Jurkat, Clone E6-1 (cell line): ENCODE measurements around the gene MMP11. TPM values are rescaled to one million over a fixed set of nuclear protein-coding genes. Genes with fewer than 3 reads are reported as not detected.
A peak's percentile ranks its signal among the peaks of the same experiment; 100 is the strongest.
"Not testable (repeated sequence)": the region's sequence is repeated elsewhere in the genome, so short reads cannot be mapped to it uniquely, and the experiment has no call there.

Source experiments
- DNase-seq: peaks from one replicate; pipeline ENCODE4 v3.0.0-alpha.2; 2011; ENCODE audit warnings: low read depth, low spot score
- H3K4me3 ChIP-seq: 2 replicates; pipeline ENCODE4 v1.5.1; 2011; ENCODE audit warnings: mild to moderate bottlenecking, low read length, control low read depth, moderate library complexity
- polyA plus RNA-seq: library from polyadenylated mRNA; unstranded; fragments of >200 nt; gene quantifications from one replicate; pipeline ENCODE4 v1.2.1, GENCODE V29; 2012; ENCODE audit warnings: missing spikeins; ENCODE audit not compliant: insufficient read length, insufficient read depth

Gene MMP11
- polyA plus RNA-seq = not detected

GRCh38 chr22:23772649-23773473 lies at the start of gene MMP11:
Gene MMP11, plus strand, starts transcription at chr22:23772849. Its CDS starts 22 bp downstream, at chr22:23772871.
- no peak for DNase-seq
- H3K4me3 ChIP-seq = no peak within 1 kb of the TSS

GRCh38 chr22:23728108-23728507 lies 44.5 kb upstream of the MMP11 start:
- DNase-seq, H3K4me3 ChIP-seq: not testable (repeated sequence)

GRCh38 chr22:23737696-23738095 lies 35.0 kb upstream of the MMP11 start:
- DNase-seq = no peak
- H3K4me3 ChIP-seq = no peak overlapping the region

GRCh38 chr22:23742505-23743264 lies 30.0 kb upstream of the MMP11 start:
- no peak overlapping the region for H3K4me3 ChIP-seq
- DNase-seq = no peak

GRCh38 chr22:23743303-23743705 lies 29.3 kb upstream of the MMP11 start:
- no peak overlapping the region for H3K4me3 ChIP-seq
- DNase-seq = no peak

- no peak overlapping the region for H3K4me3 ChIP-seq
- no peak for DNase-seq
Observed at GRCh38 chr22:23744001-23744400, 28.6 kb upstream of the MMP11 start.

GRCh38 chr22:23744485-23744884 lies 28.2 kb upstream of the MMP11 start:
- no peak overlapping the region for H3K4me3 ChIP-seq
- no peak for DNase-seq

GRCh38 chr22:23745791-23746190 lies 26.9 kb upstream of the MMP11 start:
- no peak for DNase-seq
- H3K4me3 ChIP-seq = no peak overlapping the region

- peak overlapping the region; percentile 82 for H3K4me3 ChIP-seq
- DNase-seq = no peak
Observed at GRCh38 chr22:23749841-23750301, 22.8 kb upstream of the MMP11 start.

GRCh38 chr22:23750367-23750713 lies 22.3 kb upstream of the MMP11 start:
- peak overlapping the region; percentile 82 for H3K4me3 ChIP-seq
- no peak for DNase-seq

- peak; percentile 66 for DNase-seq
Observed at GRCh38 chr22:23750714-23751440, 21.8 kb upstream of the MMP11 start, which contains the start of gene ZNF70. Gene ZNF70, minus strand, starts transcription at chr22:23751112. Its CDS starts 5,972 bp downstream, at chr22:23745140.

GRCh38 chr22:23751441-23751996 lies 21.1 kb upstream of the MMP11 start:
- peak overlapping the region; percentile 82 for H3K4me3 ChIP-seq
- no peak for DNase-seq

More at GRCh38 chr22:23750714-23751440, 21.8 kb upstream of the MMP11 start, which contains the start of gene ZNF70:
- H3K4me3 ChIP-seq = peak within 1 kb of the TSS; percentile 82

GRCh38 chr22:23752090-23752691 lies 20.5 kb upstream of the MMP11 start:
- H3K4me3 ChIP-seq = no peak overlapping the region
- no peak for DNase-seq

- DNase-seq = no peak
- H3K4me3 ChIP-seq = no peak overlapping the region
Observed at GRCh38 chr22:23752750-23753149, 19.9 kb upstream of the MMP11 start.

GRCh38 chr22:23753385-23753784 lies 19.3 kb upstream of the MMP11 start:
- no peak overlapping the region for H3K4me3 ChIP-seq
- DNase-seq = no peak

- no peak within 1 kb of the TSS for H3K4me3 ChIP-seq
- DNase-seq = no peak
Observed at GRCh38 chr22:23754220-23754919, 18.3 kb upstream of the MMP11 start, which contains the start of gene VPREB3. Gene VPREB3, minus strand, starts transcription at chr22:23754425. Its CDS starts 62 bp downstream, at chr22:23754363.

GRCh38 chr22:23754980-23755636 lies 17.5 kb upstream of the MMP11 start:
- no peak for DNase-seq
- no peak overlapping the region for H3K4me3 ChIP-seq
